Fibroblast of lung (primary cell): ENCODE data around the gene KPNA6. TPM values are rescaled to one million over a fixed set of nuclear protein-coding genes. Genes with fewer than 3 reads are reported as not detected.

ENCODE experiments used
- DNase-seq, 2 donors: peaks; one replicate each; pipeline versions ENCODE4 v3.0.0 to v3.0.0-alpha.2; 2010; ENCODE audit warnings: low read depth in 2 of 2
- H2AFZ ChIP-seq: 2 replicates; pipeline ENCODE4 v1.5.1; 2012; ENCODE audit warnings: low read length, control low read depth, inconsistent platforms
- H3K27ac ChIP-seq: 2 replicates; pipeline ENCODE4 v1.5.1; 2011; ENCODE audit warnings: low read length, control low read depth; ENCODE audit not compliant: insufficient read depth
- H3K27me3 ChIP-seq: 2 replicates; pipeline ENCODE4 v1.5.1; 2011; ENCODE audit warnings: mild to moderate bottlenecking, low read length; ENCODE audit not compliant: control insufficient read depth, insufficient read depth
- H3K36me3 ChIP-seq: 2 replicates; pipeline ENCODE4 v1.5.1; 2011; ENCODE audit warnings: low read length; ENCODE audit not compliant: control insufficient read depth, insufficient read depth
- H3K4me1 ChIP-seq: 2 replicates; pipeline ENCODE4 v1.5.1; 2011; ENCODE audit warnings: low read length; ENCODE audit not compliant: control insufficient read depth, insufficient read depth; ENCODE audit errors: extremely low read depth
- H3K4me2 ChIP-seq: 2 replicates; pipeline ENCODE4 v1.5.1; 2011; ENCODE audit warnings: low read length, control low read depth; ENCODE audit not compliant: insufficient read depth; ENCODE audit errors: extremely low read depth
- H3K4me3 ChIP-seq, 4 experiments: fragments of 200-600 bp in 1 of 4; sonication (generic) in 1 of 4; replicated peaks in 1 of 4; 2 replicates each; pipeline ENCODE4 v1.5.1; 2011 to 2016; ENCODE audit warnings: low read length in 4 of 4, low read depth in 3 of 4, mild to moderate bottlenecking in 3 of 4, control low read depth in 2 of 4, inconsistent platforms in 1 of 4, mixed read lengths in 1 of 4; ENCODE audit not compliant: insufficient read depth in 1 of 4; ENCODE audit errors: control extremely low read depth in 1 of 4
- H3K79me2 ChIP-seq: 2 replicates; pipeline ENCODE4 v1.5.1; 2012; ENCODE audit warnings: mild to moderate bottlenecking, low read length, inconsistent platforms; ENCODE audit not compliant: control insufficient read depth, insufficient read depth
- H3K9ac ChIP-seq: 2 replicates; pipeline ENCODE4 v1.5.1; 2011; ENCODE audit warnings: mild to moderate bottlenecking, low read length, control low read depth; ENCODE audit not compliant: insufficient read depth
- H3K9me3 ChIP-seq: 2 replicates; pipeline ENCODE4 v1.5.1; 2012; ENCODE audit warnings: low read depth, low read length; ENCODE audit not compliant: control insufficient read depth, insufficient read depth
- H4K20me1 ChIP-seq: 2 replicates; pipeline ENCODE4 v1.5.1; 2011; ENCODE audit warnings: low read length; ENCODE audit not compliant: control insufficient read depth, insufficient read depth; ENCODE audit errors: extremely low read depth
- EZH2 ChIP-seq: IDR thresholded peaks from 2 replicates; pipeline ENCODE4 v1.5.1; 2012; ENCODE audit warnings: low read length, control low read depth, mild to moderate bottlenecking; ENCODE audit errors: missing control alignments
- polyA plus RNA-seq, 2 donors: library from polyadenylated mRNA; depleted of rRNA in 1 of 2; stranded (reverse) in 1 of 2; unstranded in 1 of 2; fragments of >200 nt; gene quantifications; 2 replicates each; pipeline ENCODE4 v1.2.1, GENCODE V29; 2011 to 2012; ENCODE audit warnings: missing spikeins in 1 of 2
- total RNA-seq: library from RNA; depleted of rRNA; stranded (reverse); fragments of >200 nt; gene quantifications from 2 replicates; pipeline ENCODE4 v1.2.1, GENCODE V29; 2014
- TF ChIP-seq, protein P1 (sequence below), 2 donors: IDR thresholded peaks in 1 of 2; conservative IDR thresholded peaks in 1 of 2; 1 replicate in 1 of 2; 2 replicates in 1 of 2; pipeline ENCODE4 v1.5.1; 2011 to 2012; ENCODE audit warnings: low read length in 2 of 2, control low read depth in 1 of 2, inconsistent platforms in 1 of 2, low read depth in 1 of 2, mild to moderate bottlenecking in 1 of 2

Gene KPNA6
- total and polyA plus RNA-seq, 2 donors (not counting 1 experiment from before 2014, with no cell fraction given) = 40.1 to 48.5 TPM

DNA sequence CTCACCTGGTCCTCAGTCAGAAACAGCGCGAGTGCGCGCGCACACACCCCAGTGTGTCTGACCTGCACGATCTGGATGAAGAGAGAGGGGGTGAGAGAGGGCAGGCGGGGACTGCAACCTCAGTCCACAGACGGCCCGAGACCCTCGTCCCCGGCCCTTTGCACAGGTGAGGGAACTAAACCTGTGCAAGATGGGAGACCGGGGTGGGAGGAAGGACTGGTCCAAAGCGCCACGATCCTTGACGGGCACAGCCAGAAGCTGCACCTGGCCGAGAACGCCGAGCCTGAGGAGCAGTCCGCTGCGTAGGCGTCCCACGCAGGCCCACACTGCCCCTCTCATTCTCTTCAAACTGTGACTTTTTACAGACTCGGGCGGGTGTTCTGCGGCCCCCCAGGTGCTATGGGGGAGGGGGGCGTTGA, 97.1 kb downstream of the KPNA6 start:
- Histone ChIP-seq H3K9ac (peak overlapping the region; percentile 91), H3K4me1 (peaks cover 8% of the 10 kb centered on the region), H3K79me2 (no peaks in the 10 kb centered on the region), H3K36me3 (no peaks in the 10 kb centered on the region), H3K9me3 (no peaks in the 10 kb centered on the region), H3K27ac (peak overlapping the region; percentile 90), H3K27me3 (no peaks in the 10 kb centered on the region), H4K20me1 (no peaks in the 10 kb centered on the region), H3K4me2 (peak overlapping the region; percentile 99), H3K4me3 (peak overlapping the region; percentile 76 to 87 (median 82)), H2AFZ (peak overlapping the region; percentile 56)
- TF ChIP-seq, protein P1, sequence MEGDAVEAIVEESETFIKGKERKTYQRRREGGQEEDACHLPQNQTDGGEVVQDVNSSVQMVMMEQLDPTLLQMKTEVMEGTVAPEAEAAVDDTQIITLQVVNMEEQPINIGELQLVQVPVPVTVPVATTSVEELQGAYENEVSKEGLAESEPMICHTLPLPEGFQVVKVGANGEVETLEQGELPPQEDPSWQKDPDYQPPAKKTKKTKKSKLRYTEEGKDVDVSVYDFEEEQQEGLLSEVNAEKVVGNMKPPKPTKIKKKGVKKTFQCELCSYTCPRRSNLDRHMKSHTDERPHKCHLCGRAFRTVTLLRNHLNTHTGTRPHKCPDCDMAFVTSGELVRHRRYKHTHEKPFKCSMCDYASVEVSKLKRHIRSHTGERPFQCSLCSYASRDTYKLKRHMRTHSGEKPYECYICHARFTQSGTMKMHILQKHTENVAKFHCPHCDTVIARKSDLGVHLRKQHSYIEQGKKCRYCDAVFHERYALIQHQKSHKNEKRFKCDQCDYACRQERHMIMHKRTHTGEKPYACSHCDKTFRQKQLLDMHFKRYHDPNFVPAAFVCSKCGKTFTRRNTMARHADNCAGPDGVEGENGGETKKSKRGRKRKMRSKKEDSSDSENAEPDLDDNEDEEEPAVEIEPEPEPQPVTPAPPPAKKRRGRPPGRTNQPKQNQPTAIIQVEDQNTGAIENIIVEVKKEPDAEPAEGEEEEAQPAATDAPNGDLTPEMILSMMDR (conservative IDR thresholded peaks at IDR 0.05 in 1 of 2, IDR thresholded peaks at IDR 0.05 in 1 of 2; ENCODE audit: low read depth in 1 of 2, low read length in 2 of 2) = no peak
- no peak for TF ChIP-seq EZH2
- DNase-seq = no peak

DNA sequence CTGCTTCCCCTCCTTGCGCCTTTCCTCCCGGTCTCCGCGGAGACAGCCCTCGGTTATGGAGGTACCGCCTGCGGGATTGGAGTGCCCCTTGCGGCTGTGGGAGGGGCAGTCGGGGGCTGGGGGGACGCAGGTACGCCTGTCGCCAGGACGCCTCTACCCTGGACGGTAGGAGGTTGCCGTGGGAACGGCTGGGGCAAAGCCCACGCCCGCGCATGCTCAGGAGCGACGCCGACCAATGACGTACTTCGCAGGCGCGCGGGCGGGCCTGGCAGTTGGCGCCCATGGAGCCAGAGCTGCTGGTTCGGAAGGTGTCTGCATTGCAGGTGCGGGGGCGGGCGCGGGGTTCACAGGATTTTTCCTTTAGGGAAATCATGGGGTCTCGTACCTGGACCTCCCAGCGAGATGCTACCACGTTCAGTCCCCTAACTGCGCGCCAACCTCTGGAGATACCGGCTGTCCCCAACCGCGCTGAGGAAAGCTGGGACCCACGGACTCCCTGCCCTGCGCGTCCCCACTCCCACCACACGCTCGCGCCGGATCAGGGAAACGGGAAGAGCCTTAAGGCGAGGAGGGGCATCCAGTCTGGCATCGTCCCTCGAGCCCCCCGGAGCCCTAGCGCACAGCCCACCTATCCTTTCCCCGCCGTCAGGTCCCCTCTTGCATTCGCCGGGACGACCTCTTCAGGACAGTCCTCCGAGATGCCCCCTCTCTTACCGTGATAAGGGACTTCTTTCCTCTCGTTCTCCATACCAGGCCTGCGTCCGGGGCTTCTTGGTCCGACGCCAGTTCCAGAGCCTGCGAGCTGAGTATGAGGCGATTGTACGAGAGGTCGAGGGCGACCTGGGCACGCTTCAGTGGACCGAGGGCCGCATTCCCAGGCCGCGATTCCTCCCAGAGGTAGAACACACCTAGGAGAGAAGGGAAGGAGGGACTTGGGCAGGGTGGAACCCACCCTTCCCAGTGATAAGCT, 97.8 kb downstream of the KPNA6 start, which contains the start of gene IQCC:
IQCC (plus strand) TSS at position 271 of the 970 bp plus-strand sequence; CDS start at position 282, 11 bp downstream.
- no peaks in the 10 kb centered on the region for H3K9me3 ChIP-seq
- H3K9ac ChIP-seq = peak within 1 kb of the TSS; percentile 91
- H3K79me2 ChIP-seq = no peaks in the 10 kb centered on the region
- DNase-seq = peak; percentile 74 to 77
- no peaks in the 10 kb centered on the region for H3K27me3 ChIP-seq
- no peaks in the 10 kb centered on the region for H3K36me3 ChIP-seq
- peak within 1 kb of the TSS; percentile 99 for H3K4me2 ChIP-seq
- peak within 1 kb of the TSS; percentile 90 for H3K27ac ChIP-seq
- TF ChIP-seq, protein P1 (conservative IDR thresholded peaks at IDR 0.05 in 1 of 2, IDR thresholded peaks at IDR 0.05 in 1 of 2; ENCODE audit: low read depth in 1 of 2, low read length in 2 of 2) = no peak
- TF ChIP-seq EZH2 = no peak
- peaks cover 6% of the 10 kb centered on the region for H3K4me1 ChIP-seq
- peak within 1 kb of the TSS; percentile 76 to 87 (median 82) for H3K4me3 ChIP-seq
- H2AFZ ChIP-seq = peak within 1 kb of the TSS; percentile 70
- H4K20me1 ChIP-seq = no peaks in the 10 kb centered on the region

DNA sequence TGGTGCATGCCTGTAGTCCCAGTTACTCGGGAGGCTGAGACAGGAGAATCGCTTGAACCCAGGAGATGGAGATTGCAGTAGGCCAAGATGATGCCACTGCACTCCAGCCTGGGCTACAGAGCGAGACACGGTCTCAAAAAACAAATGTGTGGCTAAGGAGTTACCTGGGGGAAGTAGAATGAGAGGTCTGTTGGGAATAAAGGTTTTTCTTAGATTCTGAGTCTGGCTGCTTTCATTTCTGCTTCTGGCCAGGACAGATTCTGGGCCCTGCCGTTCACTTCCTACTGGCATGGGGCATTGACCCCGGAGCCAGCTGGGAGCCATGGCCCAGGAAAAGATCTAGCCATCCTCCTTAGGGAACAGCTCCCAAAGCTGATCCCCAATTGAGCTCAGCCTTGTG, 100.6 kb downstream of the KPNA6 start:
- no peak for DNase-seq
- no peak overlapping the region for H3K9ac ChIP-seq
- H3K27ac ChIP-seq = no peak overlapping the region
- no peaks in the 10 kb centered on the region for H3K79me2 ChIP-seq
- no peak overlapping the region for H3K4me2 ChIP-seq
- H3K36me3 ChIP-seq = no peaks in the 10 kb centered on the region
- H3K27me3 ChIP-seq = no peaks in the 10 kb centered on the region
- H2AFZ ChIP-seq = no peak overlapping the region
- no peak overlapping the region for H3K4me3 ChIP-seq
- peaks cover 3% of the 10 kb centered on the region for H3K4me1 ChIP-seq
- no peaks in the 10 kb centered on the region for H3K9me3 ChIP-seq
- TF ChIP-seq, protein P1 (conservative IDR thresholded peaks at IDR 0.05 in 1 of 2, IDR thresholded peaks at IDR 0.05 in 1 of 2; ENCODE audit: low read depth in 1 of 2, low read length in 2 of 2) = no peak
- no peak for TF ChIP-seq EZH2
- no peaks in the 10 kb centered on the region for H4K20me1 ChIP-seq
